K562 (cell line): ENCODE results near the gene POMT2. TPM values are rescaled to one million over a fixed set of nuclear protein-coding genes. Genes with fewer than 3 reads are reported as not detected.

ENCODE experiments used
- ATAC-seq: fragments of 200-7000 bp; cut with Tn5 transposase; 3 replicates; pipeline ENCODE4 v1.9.1; 2020; ENCODE audit warnings: moderate library complexity
- BruUV-seq: library from RNA; stranded (reverse); fragments of 400-500 nt; replicated peaks from 2 replicates; lab custom pipeline; 2021; lab: Mats Ljungman, UMichigan
- CTCF ChIA-PET: fragments of 300-600 bp; formaldehyde crosslinking; extraction: SDS; loops from one replicate; lab custom pipeline; 2021; ENCODE audit warnings: low intra/inter-chr PET ratio; lab: Yijun Ruan, JAX
- POLR2A ChIA-PET: fragments of 300-600, 350-650 bp; sonication (Branson Sonifier 250); formaldehyde crosslinking; extraction: SDS; loops from one replicate; lab custom pipeline; 2021; ENCODE audit warnings: antibody characterized with exemption, inconsistent platforms; lab: Yijun Ruan, JAX
- DNase-seq, 4 experiments: peaks; one replicate each; pipeline versions ENCODE4 v3.0.0 to v3.0.0-alpha.2; 2011 to 2018; ENCODE audit warnings: low spot score in 3 of 4, mixed read lengths in 3 of 4; ENCODE audit errors: extremely low read depth in 1 of 4
- FAIRE-seq: peaks from 2 replicates; lab custom pipeline; 2011; peaks lifted over from hg19 to GRCh38; lab: Jason Lieb, UNC
- H2AFZ ChIP-seq: 2 replicates; pipeline ENCODE4 v1.6.0; 2011; ENCODE audit warnings: low read depth, low read length, control low read depth, inconsistent platforms
- H3K27ac ChIP-seq: fragments of 200-600 bp; 3 replicates; pipeline ENCODE4 v1.8.0; 2011; ENCODE audit warnings: low read depth, mild to moderate bottlenecking, control low read depth, inconsistent platforms, low read length, moderate library complexity, mixed read lengths; ENCODE audit errors: extremely low read depth
- H3K27me3 ChIP-seq, 2 experiments: fragments of 300-600 bp in 1 of 2; 2 replicates in 1 of 2; 3 replicates in 1 of 2; pipeline versions ENCODE4 v1.6.0 to v1.8.0; 2011; ENCODE audit warnings: inconsistent platforms in 2 of 2, low read length in 2 of 2, mild to moderate bottlenecking in 1 of 2, mixed read lengths in 1 of 2, moderate library complexity in 1 of 2; ENCODE audit not compliant: control insufficient read depth in 2 of 2, insufficient read depth in 2 of 2
- H3K36me3 ChIP-seq: fragments of 300-600 bp; 3 replicates; pipeline ENCODE4 v1.8.0; 2011; ENCODE audit warnings: mild to moderate bottlenecking, low read length, inconsistent platforms; ENCODE audit not compliant: control insufficient read depth, insufficient read depth
- H3K4me1 ChIP-seq, 2 experiments: fragments of 200-600 bp in 1 of 2; replicated peaks in 1 of 2; 2 replicates in 1 of 2; 3 replicates in 1 of 2; pipeline versions ENCODE4 v1.5.1 to v1.8.0; 2011; ENCODE audit warnings: inconsistent platforms in 2 of 2, low read length in 2 of 2, mild to moderate bottlenecking in 1 of 2, mixed read lengths in 1 of 2, moderate library complexity in 1 of 2; ENCODE audit not compliant: control insufficient read depth in 2 of 2, insufficient read depth in 2 of 2
- H3K4me2 ChIP-seq: 2 replicates; pipeline ENCODE4 v1.6.1; 2011; ENCODE audit warnings: low read length, control low read depth, inconsistent platforms, mixed read lengths; ENCODE audit not compliant: insufficient read depth
- H3K4me3 ChIP-seq: fragments of 200-600 bp; sonication (generic), shearing (Covaris generic); 2 replicates; pipeline ENCODE4 v1.5.1; 2016; ENCODE audit warnings: control low read depth, inconsistent platforms
- H3K79me2 ChIP-seq: fragments of 200-600 bp; 3 replicates; pipeline ENCODE4 v1.8.0; 2011; ENCODE audit warnings: low read length, inconsistent platforms; ENCODE audit not compliant: control insufficient read depth, insufficient read depth
- H3K9ac ChIP-seq, 2 experiments: 2 replicates each; pipeline versions ENCODE4 v1.6.0 to v1.6.1; 2011; ENCODE audit warnings: low read depth in 2 of 2, low read length in 2 of 2, control low read depth in 1 of 2, inconsistent platforms in 1 of 2, mild to moderate bottlenecking in 1 of 2, mixed read lengths in 1 of 2; ENCODE audit not compliant: insufficient read depth in 1 of 2
- H3K9me1 ChIP-seq: one replicate; pipeline ENCODE4 v1.6.0; 2011; ENCODE audit warnings: inconsistent platforms, mild to moderate bottlenecking, low read length, moderate library complexity; ENCODE audit not compliant: control insufficient read depth, insufficient read depth
- H3K9me3 ChIP-seq: replicated peaks from 2 replicates; pipeline ENCODE4 v1.5.1; 2011; ENCODE audit warnings: low read depth, low read length, inconsistent platforms; ENCODE audit not compliant: control insufficient read depth, insufficient read depth
- H4K20me1 ChIP-seq: replicated peaks from 2 replicates; pipeline ENCODE4 v1.6.1; 2011; ENCODE audit warnings: low read length, inconsistent platforms, mixed read lengths; ENCODE audit not compliant: control insufficient read depth, insufficient read depth
- BRF1 ChIP-seq: IDR thresholded peaks from 3 replicates; pipeline ENCODE4 v1.6.1; 2011; ENCODE audit warnings: borderline replicate concordance, mild to moderate bottlenecking; ENCODE audit not compliant: insufficient read length; ENCODE audit errors: extremely low read depth
- ESRRA ChIP-seq: fragments of 450-650 bp; IDR thresholded peaks from 2 replicates; pipeline ENCODE4 v1.6.1; 2014; ENCODE audit warnings: low read depth, mild to moderate bottlenecking, moderate library complexity, borderline replicate concordance
- FOSL1 ChIP-seq: fragments of 200-800 bp; sonication (Bioruptor generic); conservative IDR thresholded peaks from 2 replicates; pipeline ENCODE4 v1.6.1; 2016; ENCODE audit warnings: missing genetic modification characterization, missing compliant biosample characterization
- HSF4 ChIP-seq: fragments of 250-450 bp; sonication (Bioruptor Pico); IDR thresholded peaks from 2 replicates; pipeline ENCODE4 v2.1.2; 2022; ENCODE audit warnings: mild to moderate bottlenecking, moderate library complexity, borderline replicate concordance
- MAZ ChIP-seq, 2 experiments: fragments of 450-650 bp in 1 of 2; sonication (generic) in 1 of 2; formaldehyde crosslinking; IDR thresholded peaks in 1 of 2; conservative IDR thresholded peaks in 1 of 2; 2 replicates each; pipeline versions ENCODE4 v1.4.0 to v1.5.0; 2020; ENCODE audit warnings: mild to moderate bottlenecking in 1 of 2, missing genetic modification reagents in 1 of 2
- MTA2 ChIP-seq: fragments of 450-650 bp; IDR thresholded peaks from 2 replicates; pipeline ENCODE4 v1.6.1; 2016; ENCODE audit warnings: low read depth
- MXI1 ChIP-seq: IDR thresholded peaks from 2 replicates; pipeline ENCODE4 v1.6.1; 2011; ENCODE audit warnings: low read depth, mild to moderate bottlenecking, improper control_type of control experiment, low read length
- NFXL1 ChIP-seq: fragments of 450-650 bp; formaldehyde crosslinking; IDR thresholded peaks from 2 replicates; pipeline ENCODE4 v1.4.0; 2021; ENCODE audit warnings: mild to moderate bottlenecking
- NR1H2 ChIP-seq: sonication (generic); formaldehyde crosslinking; IDR thresholded peaks from 2 replicates; pipeline ENCODE4 v1.4.0; 2020; ENCODE audit warnings: mild to moderate bottlenecking, missing genetic modification reagents
- SAFB2 ChIP-seq: fragments of 200-400 bp; formaldehyde crosslinking; IDR thresholded peaks from 2 replicates; pipeline ENCODE4 v1.6.1; 2018; ENCODE audit warnings: borderline replicate concordance, low read length, low read depth, moderate library complexity; ENCODE audit not compliant: severe bottlenecking
- TAF7 ChIP-seq: fragments of 450-650 bp; IDR thresholded peaks from 2 replicates; pipeline ENCODE4 v1.6.1; 2016; ENCODE audit warnings: missing genetic modification characterization, missing compliant biosample characterization
- TCF3 ChIP-seq: sonication (generic); formaldehyde crosslinking; IDR thresholded peaks from 2 replicates; pipeline ENCODE4 v1.4.0; 2020; ENCODE audit warnings: mild to moderate bottlenecking, missing genetic modification reagents
- WGBS: fragments of 100-300 bp; shearing (Covaris generic); methylation state at CpG from one replicate; pipeline ENCODE4 v1.1.6; 2016; ENCODE audit warnings: low coverage, mixed read lengths; ENCODE audit not compliant: insufficient coverage; ENCODE audit errors: missing lambda C conversion rate; 5-methylcytosine and 5-hydroxymethylcytosine counted together
- in situ Hi-C: fragments of 300-500 bp; cut with MboI; formaldehyde crosslinking; loops from 4 replicates; pipeline ENCODE4 v1.15.0; 2018; ENCODE audit warnings: inconsistent platforms, mixed read lengths
- intact Hi-C: fragments of 100-400 bp; cut with micrococcal nuclease; formaldehyde crosslinking; loops from 2 replicates; pipeline ENCODE4 v1.14.2; 2022
- polyA plus RNA-seq, 8 experiments: library from polyadenylated mRNA; depleted of rRNA in 4 of 8; stranded (reverse) in 5 of 8; unstranded in 3 of 8; fragments of >200 nt; fragmentation: Nextera tagmentation in 2 of 8; fragmentation: Illumina TruSeq in 1 of 8; extraction: Ambion mirVana in 2 of 8; extraction: Trizol in 1 of 8; gene quantifications; 2 replicates each; pipeline versions ENCODE4 v1.2.1 to v1.2.3, GENCODE V29; 2011 to 2014; ENCODE audit warnings: inconsistent platforms in 1 of 8, missing spikeins in 1 of 8
- total RNA-seq, 7 experiments: library from RNA; depleted of rRNA in 6 of 7; stranded (reverse); fragments of >200 nt in 6 of 7; fragmentation: Illumina TruSeq in 2 of 7; extraction: Trizol in 2 of 7; gene quantifications; 2 replicates each; pipeline versions ENCODE4 v1.2.1 to v1.2.3, GENCODE V29; 2011 to 2021; ENCODE audit warnings: low replicate concordance in 1 of 7
- TF ChIP-seq, protein P1 (sequence below): fragments of 250-450 bp; sonication (Bioruptor Pico); IDR thresholded peaks from 2 replicates; pipeline ENCODE4 v1.5.0; 2021; ENCODE audit warnings: mild to moderate bottlenecking, borderline replicate concordance
- TF ChIP-seq, protein P2 (sequence below): sonication (generic); formaldehyde crosslinking; IDR thresholded peaks from 2 replicates; pipeline ENCODE4 v1.8.1; 2023; ENCODE audit warnings: mild to moderate bottlenecking, missing genetic modification reagents
- TF ChIP-seq, protein P3 (sequence below): IDR thresholded peaks from 3 replicates; pipeline ENCODE4 v1.6.1; 2011; ENCODE audit warnings: borderline replicate concordance, mild to moderate bottlenecking; ENCODE audit not compliant: insufficient read length, insufficient read depth
- TF ChIP-seq, protein P4 (sequence below): fragments of 450-650 bp; formaldehyde crosslinking; IDR thresholded peaks from 2 replicates; pipeline ENCODE4 v1.4.0; 2020; ENCODE audit warnings: mild to moderate bottlenecking

The POMT2 gene
- total and polyA plus RNA-seq, 9 of the 15 experiments (the other 6 are each of a cell fraction or from before 2014, with no cell fraction given): 0.39 to 16.6 (median 7.8) TPM

DNA sequence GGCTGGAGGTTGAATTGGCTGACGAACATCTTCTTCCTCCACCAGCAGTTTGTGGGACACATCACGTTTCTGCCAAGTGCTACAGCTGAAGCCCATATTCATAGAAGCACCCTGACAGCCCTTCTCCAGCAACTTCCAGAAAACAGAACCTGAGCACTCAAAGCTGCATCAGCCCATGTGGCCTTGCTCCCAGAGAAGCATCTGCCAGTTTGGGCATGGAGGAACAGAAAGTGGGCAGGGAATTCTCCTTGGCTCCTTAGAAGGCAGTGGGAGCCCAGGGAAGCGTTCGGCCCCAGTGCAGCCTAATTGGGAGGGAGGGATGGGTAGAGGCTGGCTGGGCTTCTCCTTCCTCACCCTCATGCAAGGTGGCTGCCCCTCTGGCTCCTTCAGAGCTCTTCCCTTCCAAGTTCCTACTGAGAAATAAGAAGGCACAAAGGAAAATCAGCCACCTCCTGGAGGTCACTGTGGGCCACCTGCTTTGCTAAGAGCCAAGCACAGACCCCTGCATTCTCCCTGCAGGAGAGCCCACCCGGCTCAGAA, 45.6 kb downstream of the POMT2 start:
- H3K4me3 ChIP-seq: no peak overlapping the region
- in situ Hi-C loops: no loop called here
- DNase-seq (no peak), ATAC-seq (no peak), FAIRE-seq (no peak)
- no peaks in the 10 kb centered on the region; the same call in 2 of the 3 replicates for H3K36me3 ChIP-seq
- peaks cover 0 to 14% of the 10 kb centered on the region in 2 experiments; a peak in 2 of 5 replicates for H3K4me1 ChIP-seq
- intact Hi-C loops: no loop called here
- WGBS: 5% methylated on average over 5 of the region's 5 CpGs
- no peaks in the 10 kb centered on the region for H3K9me1 ChIP-seq
- no peaks in the 10 kb centered on the region for H3K79me2 ChIP-seq
- H3K9me3 ChIP-seq: no peaks in the 10 kb centered on the region
- no peak overlapping the region for H3K4me2 ChIP-seq
- ChIA-PET CTCF (no interaction called here), POLR2A (no interaction called here)
- H3K27me3 ChIP-seq: peaks cover 0 to 6% of the 10 kb centered on the region in 2 experiments; a peak in 1 of 5 replicates
- no peak overlapping the region for H3K27ac ChIP-seq
- BruUV-seq: no TSS peak
- no peaks in the 10 kb centered on the region for H4K20me1 ChIP-seq
- no peak overlapping the region for H3K9ac ChIP-seq
- H2AFZ ChIP-seq: no peak overlapping the region
- TF ChIP-seq, protein P1, sequence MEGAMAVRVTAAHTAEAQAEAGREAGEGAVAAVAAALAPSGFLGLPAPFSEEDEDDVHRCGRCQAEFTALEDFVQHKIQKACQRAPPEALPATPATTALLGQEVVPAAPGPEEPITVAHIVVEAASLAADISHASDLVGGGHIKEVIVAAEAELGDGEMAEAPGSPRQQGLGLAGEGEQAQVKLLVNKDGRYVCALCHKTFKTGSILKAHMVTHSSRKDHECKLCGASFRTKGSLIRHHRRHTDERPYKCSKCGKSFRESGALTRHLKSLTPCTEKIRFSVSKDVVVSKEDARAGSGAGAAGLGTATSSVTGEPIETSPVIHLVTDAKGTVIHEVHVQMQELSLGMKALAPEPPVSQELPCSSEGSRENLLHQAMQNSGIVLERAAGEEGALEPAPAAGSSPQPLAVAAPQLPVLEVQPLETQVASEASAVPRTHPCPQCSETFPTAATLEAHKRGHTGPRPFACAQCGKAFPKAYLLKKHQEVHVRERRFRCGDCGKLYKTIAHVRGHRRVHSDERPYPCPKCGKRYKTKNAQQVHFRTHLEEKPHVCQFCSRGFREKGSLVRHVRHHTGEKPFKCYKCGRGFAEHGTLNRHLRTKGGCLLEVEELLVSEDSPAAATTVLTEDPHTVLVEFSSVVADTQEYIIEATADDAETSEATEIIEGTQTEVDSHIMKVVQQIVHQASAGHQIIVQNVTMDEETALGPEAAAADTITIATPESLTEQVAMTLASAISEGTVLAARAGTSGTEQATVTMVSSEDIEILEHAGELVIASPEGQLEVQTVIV (CRISPR knock-in tag): no peak
- TF ChIP-seq FOSL1: no peak
- TF ChIP-seq, protein P2, sequence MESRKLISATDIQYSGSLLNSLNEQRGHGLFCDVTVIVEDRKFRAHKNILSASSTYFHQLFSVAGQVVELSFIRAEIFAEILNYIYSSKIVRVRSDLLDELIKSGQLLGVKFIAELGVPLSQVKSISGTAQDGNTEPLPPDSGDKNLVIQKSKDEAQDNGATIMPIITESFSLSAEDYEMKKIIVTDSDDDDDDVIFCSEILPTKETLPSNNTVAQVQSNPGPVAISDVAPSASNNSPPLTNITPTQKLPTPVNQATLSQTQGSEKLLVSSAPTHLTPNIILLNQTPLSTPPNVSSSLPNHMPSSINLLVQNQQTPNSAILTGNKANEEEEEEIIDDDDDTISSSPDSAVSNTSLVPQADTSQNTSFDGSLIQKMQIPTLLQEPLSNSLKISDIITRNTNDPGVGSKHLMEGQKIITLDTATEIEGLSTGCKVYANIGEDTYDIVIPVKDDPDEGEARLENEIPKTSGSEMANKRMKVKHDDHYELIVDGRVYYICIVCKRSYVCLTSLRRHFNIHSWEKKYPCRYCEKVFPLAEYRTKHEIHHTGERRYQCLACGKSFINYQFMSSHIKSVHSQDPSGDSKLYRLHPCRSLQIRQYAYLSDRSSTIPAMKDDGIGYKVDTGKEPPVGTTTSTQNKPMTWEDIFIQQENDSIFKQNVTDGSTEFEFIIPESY (CRISPR knock-in tag): no peak
- TF ChIP-seq TAF7: no peak
- TF ChIP-seq, protein P3, sequence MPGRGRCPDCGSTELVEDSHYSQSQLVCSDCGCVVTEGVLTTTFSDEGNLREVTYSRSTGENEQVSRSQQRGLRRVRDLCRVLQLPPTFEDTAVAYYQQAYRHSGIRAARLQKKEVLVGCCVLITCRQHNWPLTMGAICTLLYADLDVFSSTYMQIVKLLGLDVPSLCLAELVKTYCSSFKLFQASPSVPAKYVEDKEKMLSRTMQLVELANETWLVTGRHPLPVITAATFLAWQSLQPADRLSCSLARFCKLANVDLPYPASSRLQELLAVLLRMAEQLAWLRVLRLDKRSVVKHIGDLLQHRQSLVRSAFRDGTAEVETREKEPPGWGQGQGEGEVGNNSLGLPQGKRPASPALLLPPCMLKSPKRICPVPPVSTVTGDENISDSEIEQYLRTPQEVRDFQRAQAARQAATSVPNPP: no peak
- TF ChIP-seq HSF4 (CRISPR knock-in tag): no peak
- TF ChIP-seq NR1H2 (CRISPR knock-in tag): no peak
- TF ChIP-seq MAZ (CRISPR knock-in tag; conservative IDR thresholded peaks at IDR 0.05 in 1 of 2, IDR thresholded peaks at IDR 0.05 in 1 of 2): no peak
- no peak for TF ChIP-seq MTA2
- no peak for TF ChIP-seq SAFB2
- TF ChIP-seq TCF3 (CRISPR knock-in tag): no peak
- no peak for TF ChIP-seq BRF1
- no peak for TF ChIP-seq NFXL1
- TF ChIP-seq MXI1: no peak
- TF ChIP-seq ESRRA: no peak
- TF ChIP-seq, protein P4, sequence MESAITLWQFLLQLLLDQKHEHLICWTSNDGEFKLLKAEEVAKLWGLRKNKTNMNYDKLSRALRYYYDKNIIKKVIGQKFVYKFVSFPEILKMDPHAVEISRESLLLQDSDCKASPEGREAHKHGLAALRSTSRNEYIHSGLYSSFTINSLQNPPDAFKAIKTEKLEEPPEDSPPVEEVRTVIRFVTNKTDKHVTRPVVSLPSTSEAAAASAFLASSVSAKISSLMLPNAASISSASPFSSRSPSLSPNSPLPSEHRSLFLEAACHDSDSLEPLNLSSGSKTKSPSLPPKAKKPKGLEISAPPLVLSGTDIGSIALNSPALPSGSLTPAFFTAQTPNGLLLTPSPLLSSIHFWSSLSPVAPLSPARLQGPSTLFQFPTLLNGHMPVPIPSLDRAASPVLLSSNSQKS: no peak
